HepG2 (cell line): Measurements from ENCODE around the gene GNG12.

ENCODE experiments used
- CEBPB ChIP-seq: IDR thresholded peaks from 2 replicates; pipeline ENCODE4 v1.6.1; 2011; ENCODE audit warnings: low read depth, low read length, improper control_type of control experiment, borderline replicate concordance
- CTCF ChIP-seq: sonication (generic); formaldehyde crosslinking; IDR thresholded peaks from 2 replicates; pipeline ENCODE4 v1.5.0; 2020; ENCODE audit warnings: mild to moderate bottlenecking, missing genetic modification reagents, moderate library complexity
- ERF ChIP-seq: IDR thresholded peaks from 2 replicates; pipeline ENCODE4 v1.6.1; 2018; ENCODE audit warnings: missing biosample characterization, missing genetic modification reagents
- HOXA9 ChIP-seq: sonication (generic); formaldehyde crosslinking; IDR thresholded peaks from 2 replicates; pipeline ENCODE4 v1.8.1; 2022; ENCODE audit warnings: missing genetic modification reagents, mild to moderate bottlenecking, moderate library complexity, borderline replicate concordance
- POLR2AphosphoS5 ChIP-seq: IDR thresholded peaks from 2 replicates; pipeline ENCODE4 v1.6.1; 2012; ENCODE audit warnings: low read depth, low read length
- ZBTB20 ChIP-seq: sonication (generic); formaldehyde crosslinking; IDR thresholded peaks from 2 replicates; pipeline ENCODE4 v1.8.1; 2023; ENCODE audit warnings: missing genetic modification reagents, low read depth, mild to moderate bottlenecking, borderline replicate concordance

- no peak for TF ChIP-seq CEBPB
- TF ChIP-seq CTCF = no peak
- TF ChIP-seq ERF (CRISPR knock-in tag) = no peak
- no peak for TF ChIP-seq ZBTB20 (CRISPR knock-in tag)
- TF ChIP-seq HOXA9 (CRISPR knock-in tag) = no peak
- no peak for TF ChIP-seq POLR2AphosphoS5
These were observed 103.4 kb downstream of the GNG12 start for GRCh38 chr1:67729872-67730271.
